ENCODE measurements around the gene LSM14B.
A peak's percentile ranks its signal among the peaks of the same experiment; 100 is the strongest.

LSM14B gene

GRCh38 chr20:62136283-62137091, 14.2 kb downstream of the LSM14B start:
- H3K4me3 ChIP-seq (ENCODE audit: low read depth, low read length), result no peak overlapping the region
- TF ChIP-seq CTCF (IDR thresholded peaks at IDR 0.05; ENCODE audit: low read depth, low read length, missing control alignments), result peak; percentile 94
- in situ Hi-C loops (cut with HindIII; ENCODE audit: low sequenced_read_pairs), result no loop called here
- no peak for DNase-seq (ENCODE audit: low read depth)

- no peak for TF ChIP-seq CTCF (IDR thresholded peaks at IDR 0.05; ENCODE audit: low read depth, low read length, missing control alignments)
- in situ Hi-C loops (cut with HindIII; ENCODE audit: low sequenced_read_pairs), result no loop called here
- DNase-seq (ENCODE audit: low read depth), result no peak
- no peak overlapping the region for H3K4me3 ChIP-seq (ENCODE audit: low read depth, low read length)
Measured at GRCh38 chr20:62137092-62137384, 14.8 kb downstream of the LSM14B start.

GRCh38 chr20:62137478-62138203, 15.4 kb downstream of the LSM14B start:
- in situ Hi-C loops (cut with HindIII; ENCODE audit: low sequenced_read_pairs), result no loop called here
- TF ChIP-seq CTCF (IDR thresholded peaks at IDR 0.05; ENCODE audit: low read depth, low read length, missing control alignments), result no peak
- H3K4me3 ChIP-seq (ENCODE audit: low read depth, low read length), result no peak overlapping the region
- DNase-seq (ENCODE audit: low read depth), result no peak

- DNase-seq (ENCODE audit: low read depth), result no peak
- H3K4me3 ChIP-seq (ENCODE audit: low read depth, low read length), result no peak overlapping the region
- TF ChIP-seq CTCF (IDR thresholded peaks at IDR 0.05; ENCODE audit: low read depth, low read length, missing control alignments), result no peak
- in situ Hi-C loops (cut with HindIII; ENCODE audit: low sequenced_read_pairs), result no loop called here
Measured at GRCh38 chr20:62138204-62138543, 15.9 kb downstream of the LSM14B start.

- in situ Hi-C loops (cut with HindIII; ENCODE audit: low sequenced_read_pairs), result no loop called here
- no peak for DNase-seq (ENCODE audit: low read depth)
- H3K4me3 ChIP-seq (ENCODE audit: low read depth, low read length), result no peak overlapping the region
- no peak for TF ChIP-seq CTCF (IDR thresholded peaks at IDR 0.05; ENCODE audit: low read depth, low read length, missing control alignments)
Measured at GRCh38 chr20:62138912-62139311, 16.6 kb downstream of the LSM14B start.

- DNase-seq (ENCODE audit: low read depth), result no peak
- no peak for TF ChIP-seq CTCF (IDR thresholded peaks at IDR 0.05; ENCODE audit: low read depth, low read length, missing control alignments)
- in situ Hi-C loops (cut with HindIII; ENCODE audit: low sequenced_read_pairs), result no loop called here
- H3K4me3 ChIP-seq (ENCODE audit: low read depth, low read length), result no peak overlapping the region
Measured at GRCh38 chr20:62139636-62140035, 17.4 kb downstream of the LSM14B start.

All from astrocyte of the cerebellum (primary cell).